Middle frontal gyrus (tissue), 1 donor: ENCODE results near the gene LIF.

Experiments
- DNase-seq: peaks from one replicate; pipeline ENCODE4 v3.0.0-alpha.2; 2015; ENCODE audit warnings: low spot score; ENCODE audit errors: extremely low spot score

Gene LIF

GRCh38 chr22:30193031-30193775, 53.4 kb downstream of the LIF start:
- DNase-seq: no peak

GRCh38 chr22:30192427-30192826, 54.1 kb downstream of the LIF start:
- no peak for DNase-seq

- no peak for DNase-seq
Observed at GRCh38 chr22:30191040-30191701, 55.4 kb downstream of the LIF start.

- no peak for DNase-seq
Observed at GRCh38 chr22:30190574-30190973, 56.0 kb downstream of the LIF start.
